Measurements from ENCODE around the gene EXOC3L4.

GRCh38 chr14:103045371-103045869 is 49.1 kb upstream of the EXOC3L4 start:
- no peak for TF ChIP-seq BACH2 (CRISPR knock-in tag; IDR thresholded peaks at IDR 0.05; ENCODE audit: borderline replicate concordance)
- TF ChIP-seq PATZ1 (CRISPR knock-in tag; IDR thresholded peaks at IDR 0.05; ENCODE audit: borderline replicate concordance): no peak
- TF ChIP-seq ZFP30 (CRISPR knock-in tag; IDR thresholded peaks at IDR 0.05): no peak
- TF ChIP-seq TOX (CRISPR knock-in tag; IDR thresholded peaks at IDR 0.05; ENCODE audit: borderline replicate concordance): no peak
- TF ChIP-seq, protein P1, sequence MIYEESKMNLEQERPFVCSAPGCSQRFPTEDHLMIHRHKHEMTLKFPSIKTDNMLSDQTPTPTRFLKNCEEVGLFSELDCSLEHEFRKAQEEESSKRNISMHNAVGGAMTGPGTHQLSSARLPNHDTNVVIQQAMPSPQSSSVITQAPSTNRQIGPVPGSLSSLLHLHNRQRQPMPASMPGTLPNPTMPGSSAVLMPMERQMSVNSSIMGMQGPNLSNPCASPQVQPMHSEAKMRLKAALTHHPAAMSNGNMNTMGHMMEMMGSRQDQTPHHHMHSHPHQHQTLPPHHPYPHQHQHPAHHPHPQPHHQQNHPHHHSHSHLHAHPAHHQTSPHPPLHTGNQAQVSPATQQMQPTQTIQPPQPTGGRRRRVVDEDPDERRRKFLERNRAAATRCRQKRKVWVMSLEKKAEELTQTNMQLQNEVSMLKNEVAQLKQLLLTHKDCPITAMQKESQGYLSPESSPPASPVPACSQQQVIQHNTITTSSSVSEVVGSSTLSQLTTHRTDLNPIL (CRISPR knock-in tag; IDR thresholded peaks at IDR 0.05; ENCODE audit: low read depth): no peak
- TF ChIP-seq, protein P2, sequence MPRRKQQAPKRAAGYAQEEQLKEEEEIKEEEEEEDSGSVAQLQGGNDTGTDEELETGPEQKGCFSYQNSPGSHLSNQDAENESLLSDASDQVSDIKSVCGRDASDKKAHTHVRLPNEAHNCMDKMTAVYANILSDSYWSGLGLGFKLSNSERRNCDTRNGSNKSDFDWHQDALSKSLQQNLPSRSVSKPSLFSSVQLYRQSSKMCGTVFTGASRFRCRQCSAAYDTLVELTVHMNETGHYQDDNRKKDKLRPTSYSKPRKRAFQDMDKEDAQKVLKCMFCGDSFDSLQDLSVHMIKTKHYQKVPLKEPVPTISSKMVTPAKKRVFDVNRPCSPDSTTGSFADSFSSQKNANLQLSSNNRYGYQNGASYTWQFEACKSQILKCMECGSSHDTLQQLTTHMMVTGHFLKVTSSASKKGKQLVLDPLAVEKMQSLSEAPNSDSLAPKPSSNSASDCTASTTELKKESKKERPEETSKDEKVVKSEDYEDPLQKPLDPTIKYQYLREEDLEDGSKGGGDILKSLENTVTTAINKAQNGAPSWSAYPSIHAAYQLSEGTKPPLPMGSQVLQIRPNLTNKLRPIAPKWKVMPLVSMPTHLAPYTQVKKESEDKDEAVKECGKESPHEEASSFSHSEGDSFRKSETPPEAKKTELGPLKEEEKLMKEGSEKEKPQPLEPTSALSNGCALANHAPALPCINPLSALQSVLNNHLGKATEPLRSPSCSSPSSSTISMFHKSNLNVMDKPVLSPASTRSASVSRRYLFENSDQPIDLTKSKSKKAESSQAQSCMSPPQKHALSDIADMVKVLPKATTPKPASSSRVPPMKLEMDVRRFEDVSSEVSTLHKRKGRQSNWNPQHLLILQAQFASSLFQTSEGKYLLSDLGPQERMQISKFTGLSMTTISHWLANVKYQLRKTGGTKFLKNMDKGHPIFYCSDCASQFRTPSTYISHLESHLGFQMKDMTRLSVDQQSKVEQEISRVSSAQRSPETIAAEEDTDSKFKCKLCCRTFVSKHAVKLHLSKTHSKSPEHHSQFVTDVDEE (CRISPR knock-in tag; IDR thresholded peaks at IDR 0.05): no peak
